ENCODE measurements around the gene CHRM4.

Gene CHRM4

DNA sequence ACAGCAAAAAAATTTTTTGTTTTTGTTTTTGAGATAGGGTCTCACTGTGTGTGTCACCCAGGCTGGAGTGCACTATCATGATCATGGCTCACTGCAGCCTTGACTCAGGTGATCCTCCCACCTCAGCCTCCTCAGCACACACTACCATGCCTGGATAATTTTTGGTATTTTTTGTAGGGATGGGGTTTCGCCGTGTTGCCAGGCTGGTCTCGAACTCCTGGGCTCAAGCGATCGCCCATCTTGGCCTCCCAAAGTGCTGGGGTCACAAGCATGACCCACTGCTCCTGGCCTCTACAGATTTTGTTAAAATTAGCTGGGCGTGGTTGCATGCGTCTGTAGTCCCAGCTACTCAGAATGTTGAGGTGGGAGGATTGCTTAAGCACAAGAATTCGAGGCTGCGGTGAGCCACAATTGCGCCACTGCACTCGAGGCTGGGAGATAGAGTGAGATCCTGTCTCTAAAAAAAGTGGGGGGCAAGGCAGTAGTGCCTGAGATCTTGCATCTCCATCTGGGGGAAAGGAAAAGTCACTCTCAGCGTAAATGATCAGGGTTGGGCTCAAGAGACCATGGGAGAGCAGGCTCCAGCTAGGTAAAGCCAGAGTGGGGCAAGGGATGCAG lies 54.9 kb downstream of the CHRM4 start:
- TF ChIP-seq, protein P1, sequence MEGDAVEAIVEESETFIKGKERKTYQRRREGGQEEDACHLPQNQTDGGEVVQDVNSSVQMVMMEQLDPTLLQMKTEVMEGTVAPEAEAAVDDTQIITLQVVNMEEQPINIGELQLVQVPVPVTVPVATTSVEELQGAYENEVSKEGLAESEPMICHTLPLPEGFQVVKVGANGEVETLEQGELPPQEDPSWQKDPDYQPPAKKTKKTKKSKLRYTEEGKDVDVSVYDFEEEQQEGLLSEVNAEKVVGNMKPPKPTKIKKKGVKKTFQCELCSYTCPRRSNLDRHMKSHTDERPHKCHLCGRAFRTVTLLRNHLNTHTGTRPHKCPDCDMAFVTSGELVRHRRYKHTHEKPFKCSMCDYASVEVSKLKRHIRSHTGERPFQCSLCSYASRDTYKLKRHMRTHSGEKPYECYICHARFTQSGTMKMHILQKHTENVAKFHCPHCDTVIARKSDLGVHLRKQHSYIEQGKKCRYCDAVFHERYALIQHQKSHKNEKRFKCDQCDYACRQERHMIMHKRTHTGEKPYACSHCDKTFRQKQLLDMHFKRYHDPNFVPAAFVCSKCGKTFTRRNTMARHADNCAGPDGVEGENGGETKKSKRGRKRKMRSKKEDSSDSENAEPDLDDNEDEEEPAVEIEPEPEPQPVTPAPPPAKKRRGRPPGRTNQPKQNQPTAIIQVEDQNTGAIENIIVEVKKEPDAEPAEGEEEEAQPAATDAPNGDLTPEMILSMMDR (IDR thresholded peaks at IDR 0.05; ENCODE audit: insufficient read depth, low read depth, low read length, missing control alignments), result no peak
- no peak for DNase-seq (ENCODE audit: low read depth)

DNA sequence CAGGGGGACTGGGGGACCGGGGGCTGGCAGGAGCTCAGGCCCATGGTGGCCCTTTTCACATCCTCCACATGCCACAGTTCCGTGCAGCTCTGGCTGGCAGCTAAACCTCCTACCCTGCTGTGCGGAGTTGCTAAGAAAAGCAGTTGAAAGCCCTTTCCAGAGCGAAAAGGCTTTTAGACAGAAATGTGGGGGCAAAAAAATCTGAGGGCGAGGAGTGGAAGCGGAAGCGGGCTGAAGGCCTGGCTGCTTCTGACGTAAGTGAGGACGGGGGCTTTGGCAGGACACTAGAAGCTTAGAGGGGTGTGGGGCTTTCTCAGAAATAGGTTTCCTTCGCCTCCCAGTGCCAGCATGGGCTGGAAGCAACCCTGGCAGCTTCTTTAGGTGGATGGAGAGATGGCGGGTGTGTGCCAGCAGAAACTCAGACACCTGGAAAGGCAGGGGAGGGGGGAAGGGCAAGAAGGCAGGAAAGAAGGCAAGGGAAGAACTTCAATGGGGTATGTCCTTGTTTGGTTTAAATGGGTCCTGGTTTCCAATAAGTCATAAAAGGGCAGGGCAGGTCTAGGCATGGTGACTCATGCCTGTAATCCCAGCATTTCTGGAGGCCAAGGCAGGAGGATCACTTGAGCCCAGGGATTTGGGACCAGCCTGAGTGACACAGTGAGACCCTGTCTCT lies 55.5 kb downstream of the CHRM4 start:
- TF ChIP-seq, protein P1 (IDR thresholded peaks at IDR 0.05; ENCODE audit: insufficient read depth, low read depth, low read length, missing control alignments), result no peak
- no peak overlapping the region for H3K4me3 ChIP-seq (ENCODE audit: low read depth, low read length)
- no peak for DNase-seq (ENCODE audit: low read depth)

More for the DNA sequence above, 54.9 kb downstream of the CHRM4 start:
- H3K4me3 ChIP-seq (ENCODE audit: low read depth, low read length), result no peak overlapping the region

DNA sequence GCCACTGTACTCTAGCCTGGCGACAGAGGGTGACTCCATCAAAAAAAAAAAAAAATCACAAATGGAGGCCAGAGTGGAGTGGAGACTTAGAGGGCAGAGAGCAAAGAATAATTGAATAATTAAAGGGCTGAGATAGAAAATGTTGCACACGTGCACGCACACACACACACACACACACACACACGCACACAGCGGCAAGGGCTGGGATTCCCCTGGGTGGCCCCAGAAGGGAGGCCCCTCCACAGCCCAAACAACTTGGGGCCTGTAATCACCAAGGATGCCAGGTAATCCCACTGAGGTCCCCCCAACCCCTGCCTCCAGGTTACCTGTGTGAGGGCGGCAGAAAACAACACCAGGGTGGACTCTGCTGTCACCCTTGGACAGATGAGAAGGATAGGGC lies 56.3 kb downstream of the CHRM4 start:
- DNase-seq (ENCODE audit: low read depth), result no peak
- TF ChIP-seq, protein P1 (IDR thresholded peaks at IDR 0.05; ENCODE audit: insufficient read depth, low read depth, low read length, missing control alignments), result no peak
- no peak overlapping the region for H3K4me3 ChIP-seq (ENCODE audit: low read depth, low read length)

DNA sequence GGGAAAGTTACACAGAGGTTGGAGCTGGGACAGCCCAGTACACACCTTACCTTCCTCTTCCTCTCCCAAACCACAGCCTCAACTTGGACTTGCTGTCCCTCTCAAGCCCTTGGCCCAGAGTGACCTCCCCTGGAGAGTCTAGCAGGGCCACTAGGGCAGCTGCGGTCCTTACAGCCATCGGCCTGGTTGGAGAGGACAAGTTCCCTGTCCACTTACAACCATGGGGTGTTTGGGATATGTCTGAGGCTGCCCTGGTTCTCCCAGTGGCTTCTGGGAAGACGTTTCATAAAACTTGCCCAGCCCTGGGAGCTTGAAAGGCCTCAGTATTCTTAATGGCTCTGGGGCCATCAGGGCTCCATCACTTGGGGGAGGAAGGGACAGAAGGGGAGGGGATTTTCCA lies 57.4 kb downstream of the CHRM4 start:
- TF ChIP-seq, protein P1 (IDR thresholded peaks at IDR 0.05; ENCODE audit: insufficient read depth, low read depth, low read length, missing control alignments), result no peak
- H3K4me3 ChIP-seq (ENCODE audit: low read depth, low read length), result no peak overlapping the region
- DNase-seq (ENCODE audit: low read depth), result no peak
